ENCODE data around the gene HOXC10.
A peak's percentile ranks its signal among the peaks of the same experiment; 100 is the strongest.

Gene HOXC10

GRCh38 chr12:54003625-54004024, 18.7 kb downstream of the HOXC10 start:
- DNase-seq (ENCODE audit: low read depth in 3 of 3) = no peak

- no peak for DNase-seq (ENCODE audit: low read depth in 3 of 3)
These were observed 19.3 kb downstream of the HOXC10 start for GRCh38 chr12:54004063-54004840.

- DNase-seq (ENCODE audit: low read depth in 3 of 3) = no peak
These were observed 20.0 kb downstream of the HOXC10 start for GRCh38 chr12:54004841-54005530.

DNA sequence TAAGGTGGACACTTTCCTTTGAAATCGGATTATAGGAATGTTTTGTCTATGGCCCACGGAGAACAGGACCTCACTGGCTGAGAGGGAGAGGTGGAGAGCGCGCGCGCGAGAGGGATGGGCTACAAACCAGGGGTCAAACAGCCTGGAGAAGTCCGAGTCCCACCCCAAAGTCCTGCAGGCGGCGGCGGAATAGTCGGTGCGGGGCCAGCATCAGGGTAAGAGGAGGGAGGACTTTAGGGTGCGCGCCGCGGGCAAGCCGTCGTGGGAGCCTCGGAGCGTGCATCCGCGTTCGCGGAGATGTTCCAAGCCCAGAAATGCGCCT, 20.5 kb downstream of the HOXC10 start:
- no peak for DNase-seq (ENCODE audit: low read depth in 3 of 3)

GRCh38 chr12:54005853-54006558, 21.1 kb downstream of the HOXC10 start:
- DNase-seq (ENCODE audit: low read depth in 3 of 3) = peak; percentile 65 to 84 (median 75)

DNA sequence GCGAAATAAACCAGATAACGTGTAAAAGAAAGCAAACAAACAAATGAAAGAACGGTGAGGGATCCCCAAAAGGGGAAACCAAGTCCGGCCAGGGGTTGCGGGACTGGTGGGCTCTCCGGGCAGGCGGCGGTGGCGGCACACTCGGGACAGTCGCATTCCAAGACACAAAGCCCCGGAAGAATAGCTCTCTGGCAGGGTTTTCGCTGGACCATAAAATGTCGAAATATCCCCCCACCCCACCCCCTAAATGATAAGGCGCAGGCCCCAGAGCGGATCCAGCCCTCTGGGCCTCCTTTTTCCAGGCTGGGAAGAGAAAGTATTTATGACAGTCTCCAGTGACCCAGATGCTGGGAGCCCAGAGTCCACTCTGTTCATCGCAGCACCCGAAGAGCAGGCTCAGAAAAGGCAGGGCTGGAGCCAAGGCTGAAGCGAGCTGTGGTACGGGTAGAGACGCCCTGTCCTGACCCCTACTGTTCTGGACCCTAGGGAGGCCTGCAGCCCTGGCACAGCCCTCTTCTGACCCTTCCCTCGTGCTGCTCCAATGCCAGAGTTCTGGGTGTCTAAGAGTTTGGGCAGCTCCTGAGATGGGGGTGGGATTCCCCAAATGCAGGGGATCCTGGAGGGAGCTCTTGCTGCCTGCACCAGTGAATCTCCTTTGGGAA, 21.7 kb downstream of the HOXC10 start:
- DNase-seq (ENCODE audit: low read depth in 3 of 3) = no peak

DNA sequence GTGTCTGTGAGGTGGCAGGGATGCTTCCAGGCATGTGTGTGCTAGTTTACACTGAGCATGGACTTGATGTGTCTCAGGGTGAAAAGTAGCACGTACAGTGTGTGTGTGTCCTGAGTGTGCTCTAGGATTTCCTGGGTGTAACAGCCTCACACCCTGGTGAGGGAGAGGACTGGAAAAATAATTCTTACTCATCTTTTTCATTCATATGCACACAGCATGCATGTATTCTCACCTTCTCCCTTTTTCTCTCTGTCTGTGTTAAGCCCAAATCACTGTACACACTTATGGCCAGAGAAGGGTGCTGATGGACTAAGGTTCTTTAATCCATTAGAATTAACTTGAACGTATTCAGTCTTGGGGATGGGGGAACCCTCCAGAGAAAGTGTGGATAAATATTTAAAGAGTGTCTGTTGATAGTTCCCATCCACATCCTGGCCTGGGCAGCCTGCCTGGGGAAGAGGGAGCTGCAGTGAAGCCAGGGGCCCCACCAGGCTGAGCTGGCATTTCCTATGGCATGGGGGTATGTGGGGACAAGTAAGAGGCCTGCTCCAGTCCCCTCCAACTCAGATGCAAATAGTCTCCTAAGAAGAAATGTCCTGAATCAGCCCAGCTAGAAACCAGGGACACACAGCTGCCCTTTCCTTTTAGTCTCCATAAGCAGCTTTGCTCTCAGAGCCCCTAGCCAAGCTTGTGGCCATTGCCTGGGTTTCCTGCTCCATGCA, 22.8 kb downstream of the HOXC10 start:
- no peak for DNase-seq (ENCODE audit: low read depth in 3 of 3)

- no peak for DNase-seq (ENCODE audit: low read depth in 3 of 3)
These were observed 23.3 kb downstream of the HOXC10 start for GRCh38 chr12:54008260-54008552.

GRCh38 chr12:54009171-54010052, 24.5 kb downstream of the HOXC10 start:
- DNase-seq (ENCODE audit: low read depth in 3 of 3) = no peak

GRCh38 chr12:54010053-54010971, 25.4 kb downstream of the HOXC10 start:
- no peak for DNase-seq (ENCODE audit: low read depth in 3 of 3)

GRCh38 chr12:54010972-54011664, 26.2 kb downstream of the HOXC10 start:
- no peak for DNase-seq (ENCODE audit: low read depth in 3 of 3)

DNA sequence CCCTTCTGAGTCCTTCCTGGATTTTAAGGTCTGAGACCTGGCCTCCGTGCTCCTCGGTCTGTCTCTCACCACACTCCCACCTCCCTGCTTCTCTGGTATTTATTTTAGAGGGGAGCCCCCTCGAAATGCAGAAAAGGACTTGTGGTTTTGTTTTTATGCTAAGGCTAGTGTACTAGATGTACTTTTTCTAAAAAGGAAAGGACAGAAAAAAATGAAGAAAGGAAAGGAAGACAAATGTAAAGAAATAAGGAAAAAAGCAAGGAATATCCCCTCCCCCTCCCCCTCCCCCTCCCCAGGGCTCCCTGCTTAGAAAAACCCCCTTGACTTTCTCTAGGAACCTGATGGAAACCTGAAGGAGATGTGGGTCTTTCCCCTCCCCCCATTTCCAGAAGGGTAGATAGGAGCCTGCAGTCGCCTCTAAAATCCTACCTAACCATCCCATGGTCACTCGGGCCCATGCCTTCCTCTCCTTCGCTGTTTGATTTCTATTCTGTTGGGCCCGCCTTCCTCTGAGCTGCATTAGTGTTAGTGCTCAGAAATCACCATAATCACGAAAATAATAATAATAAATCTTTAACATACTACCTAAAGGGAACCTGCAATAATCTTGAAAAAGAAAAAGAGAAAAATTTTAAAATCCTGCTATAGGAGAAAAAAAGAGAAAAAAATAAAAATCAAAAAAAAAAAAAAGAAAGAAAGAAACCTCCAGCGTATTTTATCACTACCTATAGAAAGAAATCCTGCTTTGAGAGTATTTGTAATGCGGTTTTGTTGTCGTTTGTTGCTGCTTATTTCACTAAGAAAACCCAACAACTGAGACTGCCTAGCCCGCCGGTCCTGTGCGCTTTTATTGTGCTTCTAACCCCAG, 27.0 kb downstream of the HOXC10 start:
- DNase-seq (ENCODE audit: low read depth in 3 of 3) = no peak

DNA sequence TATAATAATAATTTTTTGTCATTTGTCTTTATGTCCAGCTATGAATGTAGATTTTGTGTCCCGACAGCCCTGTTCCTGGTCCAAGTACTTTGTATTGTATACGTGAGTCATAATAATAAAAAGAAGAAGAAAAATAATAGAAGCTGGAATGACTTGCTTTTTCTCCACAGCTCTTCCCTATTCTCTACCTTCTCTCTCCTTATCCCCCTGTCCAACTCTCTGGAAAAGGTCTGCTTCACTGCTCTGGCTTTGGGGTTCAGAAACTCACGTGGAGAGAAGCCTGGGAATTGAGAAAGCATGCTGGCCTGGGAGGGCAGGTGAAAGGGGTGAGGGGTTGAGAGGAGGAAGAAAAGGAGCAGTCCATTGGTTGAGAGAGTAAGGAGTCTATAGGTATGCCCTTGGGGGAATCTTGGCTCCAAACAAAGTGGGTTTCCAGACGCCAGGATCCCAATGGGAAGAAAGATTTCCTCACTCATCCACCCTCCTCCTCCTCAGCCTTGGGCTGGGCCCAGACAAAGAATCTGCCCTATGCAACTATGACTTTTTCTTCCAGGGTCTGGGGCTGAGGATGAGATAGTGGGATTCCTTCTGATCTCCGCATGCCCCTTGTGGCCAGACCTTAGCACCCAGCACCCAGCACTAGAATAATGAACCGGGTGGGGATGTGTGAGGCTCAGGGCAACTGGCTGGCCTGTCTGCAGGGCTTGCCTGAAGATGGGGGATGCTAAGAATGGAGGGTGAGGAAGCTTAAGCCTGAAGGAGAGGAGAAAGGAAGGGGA, 27.9 kb downstream of the HOXC10 start:
- DNase-seq (ENCODE audit: low read depth in 3 of 3) = no peak

DNA sequence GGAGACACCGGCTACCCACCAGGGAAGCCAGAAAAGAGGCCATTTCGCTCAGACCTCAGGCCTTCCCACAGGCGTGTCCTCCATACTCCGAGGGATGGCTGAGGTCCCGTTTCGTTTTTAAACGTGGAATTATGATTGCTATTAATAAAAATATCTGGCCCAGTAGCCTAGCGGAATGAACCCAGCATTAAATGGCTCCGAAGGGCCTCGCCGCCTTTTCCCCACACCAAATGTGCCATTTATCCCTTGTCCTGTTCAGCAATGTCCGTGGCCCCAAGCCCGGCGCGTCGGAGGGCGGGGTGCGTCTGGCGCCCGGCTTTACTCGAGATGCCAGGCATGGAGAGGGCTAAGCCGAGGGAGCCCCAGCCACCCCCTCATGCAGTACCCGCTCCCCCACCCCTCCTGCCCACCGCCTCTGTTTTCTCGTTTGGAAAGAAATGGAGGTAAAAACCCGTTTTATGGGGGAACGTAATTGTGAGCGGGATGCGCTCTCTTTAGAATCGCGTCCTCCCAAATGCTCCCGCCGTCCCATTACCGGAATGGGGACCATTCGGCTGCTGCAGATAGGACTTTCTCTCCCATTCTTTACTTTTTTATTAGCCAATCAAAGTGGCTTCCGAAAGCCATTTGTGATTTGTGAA, 29.6 kb downstream of the HOXC10 start:
- DNase-seq (ENCODE audit: low read depth in 3 of 3) = no peak

- no peak for DNase-seq (ENCODE audit: low read depth in 3 of 3)
These were observed 30.3 kb downstream of the HOXC10 start for GRCh38 chr12:54015018-54015931.

GRCh38 chr12:54016051-54016450, 31.1 kb downstream of the HOXC10 start:
- no peak for DNase-seq (ENCODE audit: low read depth in 3 of 3)

All from stimulated activated CD4-positive, alpha-beta T cell treated with anti-CD3 and anti-CD28 coated beads, TNF-alpha, amount 100 ng/mL, for 4 hours (primary cell).